Smooth muscle cell (in vitro differentiated cells): ENCODE data around the gene SKOR1. TPM values are rescaled to one million over a fixed set of nuclear protein-coding genes. Genes with fewer than 3 reads are reported as not detected.

Experiments
- DNase-seq: peaks from one replicate; lab custom pipeline; 2025; ENCODE audit not compliant: unreplicated experiment; lab: John Stamatoyannopoulos, UW
- H2AFZ ChIP-seq: fragments of 200-600 bp; sonication (generic); 2 replicates; pipeline ENCODE4 v1.6.0; 2016; ENCODE audit warnings: antibody characterized with exemption, low read depth, mild to moderate bottlenecking
- H3F3A ChIP-seq: fragments of 200-600 bp; sonication (generic); 2 replicates; pipeline ENCODE4 v1.6.0; 2017; ENCODE audit warnings: antibody characterized with exemption, low read depth
- H3K27ac ChIP-seq: fragments of 200-600 bp; sonication (generic); 2 replicates; pipeline ENCODE4 v1.5.1; 2016; ENCODE audit warnings: low read depth, mild to moderate bottlenecking
- H3K27me3 ChIP-seq: fragments of 200-600 bp; sonication (generic); 2 replicates; pipeline ENCODE4 v1.6.1; 2016; ENCODE audit warnings: low read depth, mild to moderate bottlenecking
- H3K36me3 ChIP-seq: fragments of 200-600 bp; sonication (generic); 2 replicates; pipeline ENCODE4 v1.5.1; 2016; ENCODE audit warnings: low read depth
- H3K4me1 ChIP-seq: fragments of 200-600 bp; sonication (generic); 2 replicates; pipeline ENCODE4 v1.5.1; 2016; ENCODE audit warnings: low read depth
- H3K4me2 ChIP-seq: fragments of 200-600 bp; sonication (generic); 2 replicates; pipeline ENCODE4 v1.6.0; 2016; ENCODE audit warnings: mild to moderate bottlenecking
- H3K4me3 ChIP-seq: fragments of 200-600 bp; sonication (generic); 2 replicates; pipeline ENCODE4 v1.5.1; 2016; ENCODE audit warnings: mild to moderate bottlenecking
- H3K79me2 ChIP-seq: fragments of 200-600 bp; sonication (generic); 2 replicates; pipeline ENCODE4 v1.6.0; 2016; ENCODE audit warnings: low read depth, mild to moderate bottlenecking
- H3K9ac ChIP-seq: fragments of 200-600 bp; sonication (generic); 2 replicates; pipeline ENCODE4 v1.6.0; 2016; ENCODE audit warnings: low read depth
- H3K9me3 ChIP-seq: fragments of 200-600 bp; sonication (generic); replicated peaks from 2 replicates; pipeline ENCODE4 v1.5.1; 2016; ENCODE audit warnings: low read depth
- H4K20me1 ChIP-seq: fragments of 200-600 bp; sonication (generic); 2 replicates; pipeline ENCODE4 v1.6.0; 2016; ENCODE audit warnings: low read depth
- whole genome bisulfite sequencing: methylation state at CpG from one replicate; pipeline ENCODE4 v1.1.7; 2016; ENCODE audit warnings: low lambda C conversion rate; 5-methylcytosine and 5-hydroxymethylcytosine counted together
- polyA plus RNA-seq: library from polyadenylated mRNA; unstranded; fragments of >200 nt; fragmentation: Nextera tagmentation; extraction: Ambion mirVana; gene quantifications from 2 replicates; pipeline ENCODE4 v1.2.1, GENCODE V29; 2016
- total RNA-seq: library from RNA; depleted of rRNA; stranded (reverse); fragments of >200 nt; gene quantifications from 2 replicates; pipeline ENCODE4 v1.2.3, GENCODE V29; 2014
- TF ChIP-seq, protein P1 (sequence below): fragments of 200-600 bp; sonication (generic); IDR thresholded peaks from 2 replicates; pipeline ENCODE4 v1.5.1; 2017; ENCODE audit warnings: borderline replicate concordance, mild to moderate bottlenecking, antibody characterized with exemption; ENCODE audit not compliant: insufficient read depth, poor library complexity, severe bottlenecking

The SKOR1 gene
- total and polyA plus RNA-seq, 2 experiments from 2014 or later, result 0.04 to 0.21 TPM

DNA sequence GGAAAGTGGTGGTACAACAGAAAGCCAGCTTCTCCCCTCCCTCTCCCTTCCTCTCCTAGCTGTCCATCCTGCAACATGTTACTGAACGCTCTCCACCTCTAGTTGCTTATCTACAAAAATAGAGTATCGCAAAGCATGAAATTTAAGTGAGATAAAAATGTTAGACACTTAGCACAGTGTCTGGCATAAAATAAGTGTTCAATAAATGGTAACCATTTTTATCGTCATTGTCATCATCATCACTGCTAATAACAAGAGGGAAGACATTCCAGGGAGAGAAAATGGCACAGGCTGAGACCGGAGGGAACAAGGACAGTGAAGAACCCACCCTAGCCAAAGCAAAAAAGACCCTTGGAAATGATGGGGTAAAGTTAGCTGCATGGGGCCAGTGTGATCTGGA is 38.7 kb upstream of the SKOR1 start:
- peaks cover 30% of the 10 kb centered on the region for H3K4me1 ChIP-seq
- H3K79me2 ChIP-seq, result no peaks in the 10 kb centered on the region
- DNase-seq, result no peak
- H3K9me3 ChIP-seq, result no peaks in the 10 kb centered on the region
- H3K27ac ChIP-seq, result no peak overlapping the region
- no peaks in the 10 kb centered on the region for H3F3A ChIP-seq
- no peaks in the 10 kb centered on the region for H3K36me3 ChIP-seq
- TF ChIP-seq, protein P1, sequence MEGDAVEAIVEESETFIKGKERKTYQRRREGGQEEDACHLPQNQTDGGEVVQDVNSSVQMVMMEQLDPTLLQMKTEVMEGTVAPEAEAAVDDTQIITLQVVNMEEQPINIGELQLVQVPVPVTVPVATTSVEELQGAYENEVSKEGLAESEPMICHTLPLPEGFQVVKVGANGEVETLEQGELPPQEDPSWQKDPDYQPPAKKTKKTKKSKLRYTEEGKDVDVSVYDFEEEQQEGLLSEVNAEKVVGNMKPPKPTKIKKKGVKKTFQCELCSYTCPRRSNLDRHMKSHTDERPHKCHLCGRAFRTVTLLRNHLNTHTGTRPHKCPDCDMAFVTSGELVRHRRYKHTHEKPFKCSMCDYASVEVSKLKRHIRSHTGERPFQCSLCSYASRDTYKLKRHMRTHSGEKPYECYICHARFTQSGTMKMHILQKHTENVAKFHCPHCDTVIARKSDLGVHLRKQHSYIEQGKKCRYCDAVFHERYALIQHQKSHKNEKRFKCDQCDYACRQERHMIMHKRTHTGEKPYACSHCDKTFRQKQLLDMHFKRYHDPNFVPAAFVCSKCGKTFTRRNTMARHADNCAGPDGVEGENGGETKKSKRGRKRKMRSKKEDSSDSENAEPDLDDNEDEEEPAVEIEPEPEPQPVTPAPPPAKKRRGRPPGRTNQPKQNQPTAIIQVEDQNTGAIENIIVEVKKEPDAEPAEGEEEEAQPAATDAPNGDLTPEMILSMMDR, result no peak
- no peaks in the 10 kb centered on the region for H4K20me1 ChIP-seq
- no peak overlapping the region for H3K4me3 ChIP-seq
- no peak overlapping the region for H3K9ac ChIP-seq
- H3K4me2 ChIP-seq, result no peak overlapping the region
- H2AFZ ChIP-seq, result no peak overlapping the region
- 97% methylated on average over 4 of the region's 4 CpGs for WGBS
- H3K27me3 ChIP-seq, result peaks cover 27% of the 10 kb centered on the region

DNA sequence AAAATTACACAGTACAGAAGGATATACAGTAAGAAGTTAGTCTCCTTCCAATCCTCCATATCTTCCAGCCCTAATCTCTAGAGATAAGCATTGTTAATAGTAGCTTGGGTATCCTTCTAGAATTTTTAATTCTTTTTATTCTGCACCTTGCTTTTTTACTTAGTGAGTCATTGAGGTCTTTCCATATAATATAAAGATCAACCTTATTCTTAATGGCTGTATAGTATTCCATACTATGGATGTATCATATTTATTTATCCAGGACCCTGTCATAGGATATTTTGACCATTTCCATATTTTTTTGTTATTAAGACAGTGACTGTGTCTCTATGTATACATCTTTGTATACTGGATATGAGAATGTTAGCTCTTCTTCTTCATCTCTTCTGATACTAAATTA is 36.3 kb upstream of the SKOR1 start:
- Histone ChIP-seq H4K20me1 (no peaks in the 10 kb centered on the region), H3K27me3 (peaks cover 23% of the 10 kb centered on the region), H3K79me2 (no peaks in the 10 kb centered on the region), H3K4me1 (peaks cover 9% of the 10 kb centered on the region), H3K9ac (no peak overlapping the region), H2AFZ (no peak overlapping the region), H3K4me2 (no peak overlapping the region), H3K27ac (no peak overlapping the region), H3F3A (no peaks in the 10 kb centered on the region), H3K36me3 (peaks cover 4% of the 10 kb centered on the region), H3K4me3 (no peak overlapping the region), H3K9me3 (no peaks in the 10 kb centered on the region)
- no peak for DNase-seq
- TF ChIP-seq, protein P1, result no peak

DNA sequence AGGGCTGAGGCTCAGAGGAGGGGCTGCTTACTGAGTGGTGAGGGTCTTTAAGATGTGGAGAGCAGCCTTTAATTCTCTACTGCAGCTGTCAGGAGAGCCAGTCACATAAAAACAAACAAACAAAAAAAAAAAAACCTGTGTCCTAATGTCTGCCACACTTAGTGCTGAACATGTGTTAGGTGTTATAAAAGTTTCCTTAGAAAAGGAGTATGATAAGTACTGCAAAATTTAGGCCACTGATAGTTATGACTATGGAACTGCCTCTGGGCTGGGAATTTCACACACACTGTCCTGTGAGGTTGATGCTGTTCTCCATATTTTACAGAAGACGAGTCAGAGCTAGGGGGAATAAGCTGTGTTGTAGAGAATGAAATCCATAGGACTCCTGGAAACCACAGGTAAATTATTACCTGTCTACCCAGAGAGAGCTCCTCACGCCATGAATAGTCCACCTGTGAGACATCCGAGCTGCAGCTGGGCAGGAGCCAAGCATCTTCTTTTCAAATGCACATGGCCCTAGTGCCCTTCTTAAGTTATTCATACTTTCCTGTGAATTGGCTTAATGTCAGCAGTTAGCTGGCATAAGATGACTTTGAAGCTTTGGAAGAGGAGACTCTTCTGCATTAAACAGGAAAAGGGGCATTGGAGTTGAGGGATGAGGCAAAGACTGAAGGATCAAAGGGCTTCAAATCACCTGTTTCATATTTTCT is 34.5 kb upstream of the SKOR1 start:
- TF ChIP-seq, protein P1, result no peak
- no peaks in the 10 kb centered on the region for H3K79me2 ChIP-seq
- H3F3A ChIP-seq, result no peaks in the 10 kb centered on the region

More for the DNA sequence above, 34.5 kb upstream of the SKOR1 start:
- Histone ChIP-seq H3K9me3 (no peaks in the 10 kb centered on the region), H3K4me1 (peaks cover 3% of the 10 kb centered on the region), H3K27me3 (peaks cover 9% of the 10 kb centered on the region), H4K20me1 (no peaks in the 10 kb centered on the region), H3K4me2 (no peak overlapping the region), H3K9ac (no peak overlapping the region), H2AFZ (no peak overlapping the region), H3K4me3 (no peak overlapping the region), H3K27ac (no peak overlapping the region), H3K36me3 (peaks cover 14% of the 10 kb centered on the region)
- DNase-seq, result no peak
- 75% methylated on average over 3 of the region's 3 CpGs for WGBS
